NCI-H460 (cell line): ENCODE data around the gene VSTM2B. TPM values are rescaled to one million over a fixed set of nuclear protein-coding genes. Genes with fewer than 3 reads are reported as not detected.

Experiments used
- DNase-seq: peaks from one replicate; pipeline ENCODE4 v3.0.0-alpha.2; 2016; ENCODE audit warnings: low read depth; ENCODE audit errors: extremely low read depth
- total RNA-seq: library from RNA; depleted of rRNA; stranded (reverse); fragments of >200 nt; shearing (Covaris generic); gene quantifications from 2 replicates; pipeline ENCODE4 v1.2.3, GENCODE V29; 2014; rRNA removed

Gene VSTM2B
- total RNA-seq, 1 experiment from 2014 or later, result not detected

DNA sequence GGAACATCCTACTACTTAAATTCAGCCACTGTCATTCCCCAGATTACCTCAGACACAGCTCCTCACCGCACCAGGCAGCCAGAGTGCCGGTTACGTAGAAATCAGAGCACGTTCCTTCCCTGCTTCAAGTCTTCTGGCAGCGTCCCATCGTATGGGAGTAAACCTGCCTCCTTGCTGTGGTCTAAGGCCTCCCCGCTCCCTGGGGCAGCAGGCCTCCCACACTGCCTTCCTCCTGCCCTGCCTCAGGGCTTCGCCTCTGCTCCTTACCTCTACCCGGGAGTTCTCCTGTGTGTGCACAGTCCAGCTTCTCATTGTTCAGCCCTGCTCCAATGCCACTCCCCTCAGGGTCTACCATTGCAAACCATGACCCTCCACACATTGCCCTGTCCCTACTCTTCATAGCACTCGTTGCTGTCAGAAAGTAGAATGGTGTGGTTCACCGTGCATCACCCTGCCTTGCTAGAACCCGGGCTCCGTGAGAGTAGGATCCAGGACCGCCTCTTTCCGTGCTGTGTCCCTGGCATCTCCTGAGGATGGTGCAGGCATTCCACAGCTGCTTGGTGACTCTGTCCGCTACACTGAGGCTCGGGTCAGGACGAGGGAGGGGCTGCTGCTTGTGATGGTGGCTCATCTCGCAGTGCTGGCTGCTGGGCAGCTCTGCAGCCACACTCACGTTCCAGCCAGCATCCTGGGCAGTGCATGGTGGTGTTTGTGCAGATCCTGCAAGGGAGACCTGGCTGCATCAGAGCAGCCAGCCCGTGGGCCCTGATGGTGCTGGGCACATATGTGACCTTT, 87.2 kb downstream of the VSTM2B start:
- no peak for DNase-seq

DNA sequence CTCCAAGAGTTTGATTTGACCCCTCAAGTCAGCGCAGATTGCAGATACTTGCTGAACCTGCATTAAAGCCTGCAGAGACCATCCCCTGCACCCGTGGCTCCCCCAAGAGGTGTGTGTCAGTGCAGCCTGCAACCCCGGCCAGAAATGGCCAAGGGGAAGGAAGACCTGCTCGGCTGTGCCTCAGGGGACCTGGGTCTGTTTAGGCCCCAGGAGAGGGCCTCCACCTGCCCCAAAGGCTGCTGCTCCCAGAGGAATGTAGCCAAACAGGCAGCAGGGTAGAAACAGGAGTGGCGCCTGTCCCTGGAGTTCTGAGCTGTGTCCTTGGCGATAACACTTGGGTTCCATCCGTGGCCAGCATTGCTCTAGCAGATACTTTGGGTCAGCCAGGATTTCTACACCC, 88.3 kb downstream of the VSTM2B start:
- DNase-seq, result no peak

Other genes with a start within 250 kb of the VSTM2B start
- gene POP4, start 80.3 kb downstream of the VSTM2B start, total RNA-seq, result 48.0 and 60.9 TPM in 2 replicates
- gene PLEKHF1, start 139.5 kb downstream of the VSTM2B start, total RNA-seq, result 1.3 and 1.7 TPM in 2 replicates
- 14.4 and 16.7 TPM in 2 replicates for gene C19orf12, start 189.3 kb downstream of the VSTM2B start, total RNA-seq